RWPE2 (cell line): ENCODE measurements around the gene ZNF384.

Experiments
- ATAC-seq: fragments of 200-7000 bp; cut with Tn5 transposase; 3 replicates; pipeline ENCODE4 v1.9.1; 2021; ENCODE audit warnings: low read depth
- DNase-seq: peaks from one replicate; pipeline ENCODE4 v3.0.0-alpha.2; 2020; ENCODE audit warnings: low spot score
- H3K27ac ChIP-seq: fragments of 450-650 bp; 2 replicates; pipeline ENCODE4 v1.5.1; 2017; ENCODE audit warnings: mild to moderate bottlenecking; ENCODE audit not compliant: poor library complexity, severe bottlenecking
- H3K27me3 ChIP-seq: fragments of 250-450 bp; sonication (Bioruptor Pico); 2 replicates; pipeline ENCODE4 v1.5.1; 2021; ENCODE audit warnings: mild to moderate bottlenecking, moderate library complexity; ENCODE audit not compliant: insufficient read depth, poor library complexity, severe bottlenecking
- H3K36me3 ChIP-seq: fragments of 250-450 bp; sonication (Bioruptor Pico); 2 replicates; pipeline ENCODE4 v1.5.1; 2020; ENCODE audit warnings: low read depth, mild to moderate bottlenecking, moderate library complexity
- H3K4me1 ChIP-seq: fragments of 250-450 bp; sonication (Bioruptor Pico); 2 replicates; pipeline ENCODE4 v1.5.1; 2021; ENCODE audit warnings: mild to moderate bottlenecking, moderate library complexity; ENCODE audit not compliant: insufficient read depth, poor library complexity, severe bottlenecking
- H3K4me3 ChIP-seq: fragments of 250-450 bp; sonication (Bioruptor Pico); 2 replicates; pipeline ENCODE4 v1.5.1; 2021; ENCODE audit warnings: mild to moderate bottlenecking, moderate library complexity; ENCODE audit not compliant: severe bottlenecking
- H3K9me3 ChIP-seq: fragments of 250-450 bp; sonication (Bioruptor Pico); 2 replicates; pipeline ENCODE4 v1.5.1; 2021; ENCODE audit warnings: mild to moderate bottlenecking, moderate library complexity; ENCODE audit not compliant: severe bottlenecking
- TF ChIP-seq, protein P1 (sequence below): fragments of 450-650 bp; IDR thresholded peaks from one replicate; pipeline ENCODE4 v1.5.1; 2017; ENCODE audit warnings: mild to moderate bottlenecking, moderate library complexity; ENCODE audit not compliant: poor library complexity, severe bottlenecking

ZNF384 gene

DNA sequence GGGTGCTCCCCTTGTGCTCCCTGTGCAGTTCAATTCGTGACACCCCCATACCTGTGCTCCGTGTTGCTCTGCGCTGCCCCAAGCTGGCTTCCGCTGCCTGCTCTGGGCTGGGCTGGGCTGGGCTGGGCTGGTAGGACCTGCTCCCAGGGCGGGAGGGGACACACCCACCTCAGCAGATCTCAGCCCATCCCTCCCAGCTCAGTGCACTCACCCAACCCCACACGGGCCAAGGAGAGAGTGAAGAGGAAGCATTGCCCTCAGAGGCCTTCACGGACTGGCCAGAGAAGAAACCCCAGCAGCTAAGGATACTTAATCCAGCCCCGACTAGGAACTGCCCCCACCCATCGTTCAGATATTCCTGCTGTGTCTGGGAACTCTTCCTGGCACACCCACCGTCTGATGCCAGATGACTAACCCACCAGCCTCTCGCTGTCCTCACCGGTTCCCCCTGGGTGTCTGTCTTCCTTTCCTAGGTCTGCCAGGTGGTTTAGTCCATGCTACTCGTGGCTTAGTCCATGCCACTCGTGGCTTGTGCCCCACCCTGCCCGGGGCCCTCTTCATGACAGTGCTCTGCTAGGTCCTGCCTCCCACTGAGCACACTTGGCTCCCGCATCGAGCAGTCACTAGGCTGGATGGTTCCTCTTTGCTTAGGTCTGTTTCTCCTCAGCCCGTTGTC lies 53.2 kb downstream of the ZNF384 start, which contains the start of gene LPAR5:
Gene LPAR5 (minus strand): TSS at position 104 of the 676 bp plus-strand sequence. CDS start 14,711 bp downstream, outside the sequence.
- DNase-seq (peak; percentile 83), ATAC-seq (peak; percentile 93)
- TF ChIP-seq, protein P1, sequence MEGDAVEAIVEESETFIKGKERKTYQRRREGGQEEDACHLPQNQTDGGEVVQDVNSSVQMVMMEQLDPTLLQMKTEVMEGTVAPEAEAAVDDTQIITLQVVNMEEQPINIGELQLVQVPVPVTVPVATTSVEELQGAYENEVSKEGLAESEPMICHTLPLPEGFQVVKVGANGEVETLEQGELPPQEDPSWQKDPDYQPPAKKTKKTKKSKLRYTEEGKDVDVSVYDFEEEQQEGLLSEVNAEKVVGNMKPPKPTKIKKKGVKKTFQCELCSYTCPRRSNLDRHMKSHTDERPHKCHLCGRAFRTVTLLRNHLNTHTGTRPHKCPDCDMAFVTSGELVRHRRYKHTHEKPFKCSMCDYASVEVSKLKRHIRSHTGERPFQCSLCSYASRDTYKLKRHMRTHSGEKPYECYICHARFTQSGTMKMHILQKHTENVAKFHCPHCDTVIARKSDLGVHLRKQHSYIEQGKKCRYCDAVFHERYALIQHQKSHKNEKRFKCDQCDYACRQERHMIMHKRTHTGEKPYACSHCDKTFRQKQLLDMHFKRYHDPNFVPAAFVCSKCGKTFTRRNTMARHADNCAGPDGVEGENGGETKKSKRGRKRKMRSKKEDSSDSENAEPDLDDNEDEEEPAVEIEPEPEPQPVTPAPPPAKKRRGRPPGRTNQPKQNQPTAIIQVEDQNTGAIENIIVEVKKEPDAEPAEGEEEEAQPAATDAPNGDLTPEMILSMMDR, result no peak
- Histone ChIP-seq H3K27ac (peak within 1 kb of the TSS; percentile 67), H3K9me3 (no peaks in the 10 kb centered on the region), H3K27me3 (no peaks in the 10 kb centered on the region), H3K4me1 (peaks cover 10% of the 10 kb centered on the region), H3K4me3 (peak within 1 kb of the TSS; percentile 36), H3K36me3 (no peaks in the 10 kb centered on the region)

- peaks cover 10% of the 10 kb centered on the region for H3K4me1 ChIP-seq
- TF ChIP-seq, protein P1, result no peak
- peak overlapping the region; percentile 36 for H3K4me3 ChIP-seq
- no peaks in the 10 kb centered on the region for H3K27me3 ChIP-seq
- DNase-seq (no peak), ATAC-seq (peak; percentile 6)
- H3K36me3 ChIP-seq, result no peaks in the 10 kb centered on the region
- H3K27ac ChIP-seq, result peak overlapping the region; percentile 67
- no peaks in the 10 kb centered on the region for H3K9me3 ChIP-seq
Observed at GRCh38 chr12:6635375-6635855, 53.8 kb downstream of the ZNF384 start.

- Histone ChIP-seq H3K4me1 (peaks cover 10% of the 10 kb centered on the region), H3K27me3 (no peaks in the 10 kb centered on the region), H3K27ac (peak overlapping the region; percentile 29), H3K36me3 (no peaks in the 10 kb centered on the region), H3K4me3 (no peak overlapping the region), H3K9me3 (no peaks in the 10 kb centered on the region)
- TF ChIP-seq, protein P1, result no peak
- ATAC-seq (0 out of 3 replicates have a peak, but pooled peaks have one; percentile 8), DNase-seq (no peak)
Observed at GRCh38 chr12:6632026-6632983, 56.9 kb downstream of the ZNF384 start.

DNA sequence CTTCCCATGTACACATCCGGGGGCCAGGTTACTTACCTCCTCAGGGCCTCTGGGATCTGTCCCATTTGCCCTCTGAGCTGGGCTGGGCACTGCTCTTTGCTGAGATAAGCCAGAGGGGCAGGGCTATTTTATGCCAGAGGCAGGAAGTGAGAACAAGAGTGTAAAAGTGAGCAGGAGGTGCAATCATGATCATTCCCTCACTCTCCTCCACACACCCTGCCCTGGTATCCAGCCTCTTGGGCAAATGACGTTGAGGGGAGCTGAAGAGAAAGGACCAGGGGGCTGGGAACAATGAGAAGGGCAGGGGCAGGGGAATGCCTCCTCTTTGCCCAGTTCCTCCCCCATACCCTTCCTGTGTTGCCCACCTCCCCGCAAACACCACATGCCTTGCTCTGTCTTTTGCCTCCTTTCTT lies 57.6 kb downstream of the ZNF384 start:
- ATAC-seq, result no peak
- Histone ChIP-seq H3K27me3 (no peaks in the 10 kb centered on the region), H3K27ac (peak overlapping the region; percentile 29), H3K4me1 (peaks cover 9% of the 10 kb centered on the region), H3K9me3 (no peaks in the 10 kb centered on the region), H3K36me3 (0 out of 2 replicates have a peak, but pooled peaks cover 3% of the 10 kb centered on the region), H3K4me3 (no peak overlapping the region)
- no peak for DNase-seq
- TF ChIP-seq, protein P1, result no peak
